ENCODE measurements around the gene DNAH8.

DNA sequence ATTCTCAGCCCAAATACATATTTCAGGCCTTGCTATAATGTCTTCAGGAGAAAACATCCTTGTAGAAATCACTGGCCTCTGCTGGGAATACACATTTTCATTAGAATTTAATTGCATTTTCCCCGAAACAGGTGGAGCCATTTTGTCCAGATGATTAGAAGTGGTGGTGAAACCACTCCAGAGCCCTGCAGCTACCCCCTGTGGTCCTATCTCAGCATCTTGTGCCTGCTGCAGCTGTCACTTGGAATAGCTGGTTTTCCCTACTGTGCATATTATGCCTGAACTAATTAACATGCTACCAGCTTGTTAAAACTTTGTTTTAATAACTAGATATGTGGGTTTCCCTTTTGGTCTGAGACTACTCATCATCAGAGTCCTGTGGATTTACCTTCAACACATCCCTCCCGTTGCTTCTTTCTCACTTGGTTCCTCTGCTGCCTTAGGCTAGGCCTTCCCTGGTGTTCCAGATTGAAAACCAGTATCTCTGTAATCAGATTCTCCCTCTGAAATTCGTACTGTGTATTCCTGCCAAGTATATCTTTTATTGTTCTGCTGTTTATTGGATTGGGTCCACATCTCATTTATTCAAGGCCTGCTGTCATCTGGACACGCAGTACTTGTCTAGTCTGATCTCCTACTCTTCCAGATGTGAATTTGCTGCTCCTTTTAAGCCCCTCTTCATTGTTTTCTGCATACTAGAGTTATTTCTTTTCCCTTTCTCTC is 15.2 kb downstream of the DNAH8 start:
- TF ChIP-seq EZH2 (IDR thresholded peaks at IDR 0.05; ENCODE audit: borderline replicate concordance, low read length) (no peak), CTCF (conservative IDR thresholded peaks at IDR 0.05 in 1 of 2, IDR thresholded peaks at IDR 0.05 in 1 of 2; ENCODE audit: extremely low read depth in 1 of 2, insufficient read depth in 1 of 2, low read depth in 1 of 2, low read length in 2 of 2) (no peak)
